NCI-H2107 treated with DMSO at 0.1 percent for 48 hours (cell line): ENCODE results near the gene LEMD1.

Experiments
- DNase-seq: peaks from one replicate; lab custom pipeline; 2025; ENCODE audit not compliant: unreplicated experiment; lab: John Stamatoyannopoulos, UW

LEMD1 gene

DNA sequence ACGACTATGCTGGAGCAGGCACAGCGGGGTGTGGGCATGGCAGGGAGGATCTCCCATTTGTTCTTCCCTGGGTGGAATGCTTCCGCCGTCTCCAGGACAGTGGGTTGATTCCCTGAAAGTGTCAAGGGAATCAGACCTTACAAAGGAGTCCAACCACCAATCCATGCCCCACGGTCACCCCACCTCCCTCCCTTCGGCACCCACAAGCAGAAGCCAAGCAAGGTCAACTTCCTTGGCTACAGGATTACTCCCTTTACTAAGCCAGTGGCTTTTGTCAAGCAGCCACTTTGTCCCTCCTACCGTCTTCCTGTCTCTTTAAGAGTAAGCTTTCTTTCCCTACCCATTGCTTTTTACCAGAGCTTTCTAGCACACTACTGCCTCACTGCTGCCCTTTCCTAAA lies 84.4 kb downstream of the LEMD1 start:
- DNase-seq = no peak

DNA sequence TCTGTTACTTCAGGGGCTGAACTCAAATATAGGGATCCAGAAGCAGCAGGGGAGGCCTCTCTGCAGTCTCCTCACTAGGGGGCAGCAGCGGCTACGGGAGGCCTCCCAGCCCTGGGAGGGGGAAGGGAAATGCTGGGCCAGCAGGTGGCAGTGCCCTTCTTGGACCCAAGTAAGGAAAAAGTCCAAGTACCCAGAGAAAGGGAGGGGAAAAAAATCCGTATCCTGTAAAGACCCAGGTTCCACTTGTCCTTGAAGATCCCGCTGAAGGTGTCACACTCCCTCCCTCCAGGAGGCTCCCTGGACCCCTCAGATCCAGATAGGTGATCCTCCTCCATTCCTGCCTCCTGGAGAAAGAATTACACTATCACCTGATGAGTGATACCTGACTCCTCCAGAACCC lies 86.2 kb downstream of the LEMD1 start:
- peak; percentile 83 for DNase-seq

DNA sequence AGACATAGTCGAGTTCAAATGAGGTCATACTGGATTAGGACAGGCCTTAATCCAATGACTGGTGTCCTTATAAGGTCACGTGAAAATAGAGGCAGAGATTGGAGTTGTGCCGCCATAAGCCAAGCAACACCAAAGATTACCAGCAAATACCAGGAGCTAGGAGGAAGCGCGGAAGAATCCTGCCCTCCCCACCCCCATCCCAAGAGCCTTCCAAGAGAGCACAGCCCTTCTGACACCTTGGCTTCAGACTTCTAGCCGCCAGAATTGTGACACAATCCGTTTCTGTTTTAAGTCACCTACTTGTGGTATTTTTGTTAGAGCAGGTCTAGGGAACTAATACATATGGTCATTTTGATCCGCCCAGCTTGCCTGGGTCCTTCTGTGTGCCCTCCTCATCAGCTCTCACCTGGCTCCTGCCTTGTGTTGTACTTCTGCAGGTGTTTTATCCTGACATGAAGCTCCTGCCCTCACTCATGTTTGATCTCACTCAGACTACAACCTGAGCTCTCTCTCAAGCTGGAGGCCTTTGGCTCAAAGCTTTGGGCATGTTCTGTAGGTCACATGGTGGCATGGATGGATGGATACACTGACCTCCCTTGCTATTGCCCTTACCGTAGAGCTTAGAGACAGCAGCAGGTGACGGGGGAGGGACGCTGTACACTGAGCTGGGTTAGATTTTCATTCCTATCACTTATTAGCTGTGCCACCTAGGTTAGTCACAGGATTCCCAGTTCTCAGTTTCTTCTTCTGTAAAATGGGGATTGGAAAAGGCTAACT lies 89.7 kb downstream of the LEMD1 start:
- no peak for DNase-seq
